Neuronal stem cell (in vitro differentiated cells): ENCODE measurements around the gene DCT.
"Not testable (repeated sequence)": the region's sequence is repeated elsewhere in the genome, so short reads cannot be mapped to it uniquely, and the experiment has no call there.

Source experiments
- DNase-seq: peaks from one replicate; pipeline ENCODE4 v3.0.0-alpha.2; 2013; ENCODE audit warnings: low spot score
- H2AFZ ChIP-seq: one replicate; pipeline ENCODE4 v1.6.1; 2013; ENCODE audit warnings: mild to moderate bottlenecking, low read length, inconsistent platforms
- H2AK5ac ChIP-seq: 2 replicates; pipeline ENCODE4 v1.6.1; 2013; ENCODE audit warnings: low read depth, mild to moderate bottlenecking, inconsistent platforms, low read length, moderate library complexity, mixed read lengths
- H2BK120ac ChIP-seq: 2 replicates; pipeline ENCODE4 v1.6.1; 2013; ENCODE audit warnings: low read depth, mild to moderate bottlenecking, inconsistent platforms, low read length, moderate library complexity, mixed read lengths
- H2BK12ac ChIP-seq: one replicate; pipeline ENCODE4 v1.6.1; 2013; ENCODE audit warnings: low read length, inconsistent platforms
- H2BK15ac ChIP-seq: 2 replicates; pipeline ENCODE4 v1.6.1; 2013; ENCODE audit warnings: mild to moderate bottlenecking, low read length, inconsistent platforms, mixed read lengths
- H2BK5ac ChIP-seq: one replicate; pipeline ENCODE4 v1.6.1; 2013; ENCODE audit warnings: inconsistent platforms, mild to moderate bottlenecking, low read length, moderate library complexity
- H3K14ac ChIP-seq: one replicate; pipeline ENCODE4 v1.6.1; 2013; ENCODE audit warnings: low read length, inconsistent platforms
- H3K18ac ChIP-seq: 2 replicates; pipeline ENCODE4 v1.6.1; 2013; ENCODE audit warnings: low read length, inconsistent platforms
- H3K23ac ChIP-seq: 2 replicates; pipeline ENCODE4 v1.6.1; 2013; ENCODE audit warnings: low read depth, mild to moderate bottlenecking, mixed read lengths, low read length, inconsistent platforms; ENCODE audit not compliant: poor library complexity
- H3K27ac ChIP-seq: replicated peaks from 3 replicates; pipeline ENCODE4 v1.5.1; 2013; ENCODE audit warnings: low read length, inconsistent platforms
- H3K27me3 ChIP-seq, 3 experiments: 2 replicates each; pipeline ENCODE4 v1.6.1; 2013; ENCODE audit warnings: low read length in 3 of 3, mild to moderate bottlenecking in 2 of 3, inconsistent platforms in 1 of 3, low read depth in 1 of 3, mixed read lengths in 1 of 3, moderate library complexity in 1 of 3; ENCODE audit not compliant: control insufficient read depth in 3 of 3, insufficient read depth in 3 of 3
- H3K36me3 ChIP-seq, 2 donors: replicated peaks in 1 of 2; 2 replicates each; pipeline ENCODE4 v1.6.1; 2013; ENCODE audit warnings: low read length in 2 of 2; ENCODE audit not compliant: control insufficient read depth in 2 of 2, insufficient read depth in 2 of 2
- H3K4ac ChIP-seq: 2 replicates; pipeline ENCODE4 v1.6.1; 2013; ENCODE audit warnings: inconsistent platforms, mild to moderate bottlenecking, low read length, moderate library complexity
- H3K4me1 ChIP-seq, 2 donors: 1 replicate in 1 of 2; 2 replicates in 1 of 2; pipeline ENCODE4 v1.6.1; 2013; ENCODE audit warnings: low read length in 2 of 2, low read depth in 1 of 2; ENCODE audit not compliant: control insufficient read depth in 2 of 2, insufficient read depth in 1 of 2
- H3K4me2 ChIP-seq: one replicate; pipeline ENCODE4 v1.6.1; 2013; ENCODE audit warnings: mild to moderate bottlenecking, low read length, inconsistent platforms; ENCODE audit not compliant: insufficient read depth, poor library complexity, severe bottlenecking
- H3K4me3 ChIP-seq, 2 donors: 2 replicates each; pipeline ENCODE4 v1.5.1; 2013; ENCODE audit warnings: low read length in 2 of 2, mild to moderate bottlenecking in 2 of 2, inconsistent platforms in 1 of 2, moderate library complexity in 1 of 2
- H3K79me1 ChIP-seq: one replicate; pipeline ENCODE4 v1.6.1; 2013; ENCODE audit warnings: low read depth, mild to moderate bottlenecking, inconsistent platforms, low read length, moderate library complexity
- H3K9ac ChIP-seq: one replicate; pipeline ENCODE4 v1.6.1; 2013; ENCODE audit warnings: mild to moderate bottlenecking, low read depth, low read length, inconsistent platforms; ENCODE audit not compliant: poor library complexity
- H3K9me3 ChIP-seq, 2 donors: replicated peaks in 1 of 2; 2 replicates each; pipeline versions ENCODE3 to v1.6.1; 2013; ENCODE audit warnings: low read length in 2 of 2, mild to moderate bottlenecking in 2 of 2, inconsistent platforms in 1 of 2, low read depth in 1 of 2, mixed read lengths in 1 of 2, moderate library complexity in 1 of 2; ENCODE audit not compliant: control insufficient read depth in 2 of 2, insufficient read depth in 1 of 2
- H4K8ac ChIP-seq: one replicate; pipeline ENCODE4 v1.6.1; 2013; ENCODE audit warnings: low read depth, mild to moderate bottlenecking, inconsistent platforms, low read length, moderate library complexity
- H4K91ac ChIP-seq: one replicate; pipeline ENCODE4 v1.6.1; 2013; ENCODE audit warnings: low read length, low read depth, mild to moderate bottlenecking, inconsistent platforms; ENCODE audit not compliant: poor library complexity
- WGBS, 2 donors: extraction: QIAGEN DNeasy Blood & Tissue Kit; methylation state at CpG; one replicate each; pipeline ENCODE4 v1.1.7; 2013; ENCODE audit warnings: missing lambda C conversion rate in 2 of 2, mixed read lengths in 1 of 2; ENCODE audit not compliant: insufficient read length in 2 of 2, insufficient replicate concordance in 1 of 2; ENCODE audit errors: extremely low coverage in 2 of 2; 5-methylcytosine and 5-hydroxymethylcytosine counted together

DCT gene

GRCh38 chr13:94513026-94513425 is 33.5 kb upstream of the DCT start:
- Histone ChIP-seq H4K8ac (no peak overlapping the region), H2BK15ac (no peak overlapping the region), H4K91ac (no peak overlapping the region), H3K9me3 (no peaks in the 10 kb centered on the region), H3K4me2 (no peak overlapping the region), H2BK120ac (no peak overlapping the region), H3K4me1 (peaks cover 3 to 5% of the 10 kb centered on the region in 2 donors), H2AK5ac (no peak overlapping the region), H3K4me3 (no peak overlapping the region), H2BK5ac (no peak overlapping the region), H2BK12ac (no peak overlapping the region), H3K18ac (no peak overlapping the region), H3K27me3 (no peaks in the 10 kb centered on the region), H3K36me3 (no peaks in the 10 kb centered on the region), H2AFZ (no peak overlapping the region), H3K27ac (no peak overlapping the region), H3K9ac (no peak overlapping the region), H3K14ac (no peak overlapping the region), H3K79me1 (no peaks in the 10 kb centered on the region), H3K23ac (no peak overlapping the region), H3K4ac (no peak overlapping the region)
- no CpG with 5 or more reads among the region's 5 CpGs for WGBS, 2 donors
- DNase-seq = no peak

- no peaks in the 10 kb centered on the region for H3K9me3 ChIP-seq
- no peaks in the 10 kb centered on the region for H3K27me3 ChIP-seq
- no peak overlapping the region for H3K9ac ChIP-seq
- H3K23ac ChIP-seq = no peak overlapping the region
- no peak overlapping the region for H3K4me2 ChIP-seq
- H3K4me1 ChIP-seq = peaks cover 0 to 5% of the 10 kb centered on the region in 2 donors
- H2BK5ac ChIP-seq = no peak overlapping the region
- no peak overlapping the region for H4K91ac ChIP-seq
- no peak overlapping the region for H2BK120ac ChIP-seq
- H3K79me1 ChIP-seq = no peaks in the 10 kb centered on the region
- H3K18ac ChIP-seq = no peak overlapping the region
- WGBS, 2 donors = no CpG with 5 or more reads among the region's 1 CpG
- no peaks in the 10 kb centered on the region for H3K36me3 ChIP-seq
- no peak overlapping the region for H2BK15ac ChIP-seq
- no peak overlapping the region for H2BK12ac ChIP-seq
- no peak for DNase-seq
- H2AK5ac ChIP-seq = no peak overlapping the region
- no peak overlapping the region for H3K4me3 ChIP-seq
- no peak overlapping the region for H2AFZ ChIP-seq
- H3K14ac ChIP-seq = no peak overlapping the region
- no peak overlapping the region for H4K8ac ChIP-seq
- H3K4ac ChIP-seq = no peak overlapping the region
- H3K27ac ChIP-seq = no peak overlapping the region
These were observed 26.2 kb upstream of the DCT start for GRCh38 chr13:94505730-94506129.

GRCh38 chr13:94503851-94504250 is 24.4 kb upstream of the DCT start:
- Histone ChIP-seq H2BK120ac (no peak overlapping the region), H3K79me1 (no peaks in the 10 kb centered on the region), H3K27me3 (no peaks in the 10 kb centered on the region), H3K4me2 (no peak overlapping the region), H3K27ac (no peak overlapping the region), H2AFZ (no peak overlapping the region), H3K9ac (no peak overlapping the region), H4K91ac (no peak overlapping the region), H3K23ac (no peak overlapping the region), H3K9me3 (no peaks in the 10 kb centered on the region), H3K4ac (no peak overlapping the region), H3K18ac (no peak overlapping the region), H2BK12ac (no peak overlapping the region), H3K4me3 (no peak overlapping the region), H3K36me3 (no peaks in the 10 kb centered on the region), H2BK15ac (no peak overlapping the region), H3K4me1 (peaks cover 0 to 3% of the 10 kb centered on the region in 2 donors), H3K14ac (no peak overlapping the region), H2BK5ac (no peak overlapping the region), H2AK5ac (no peak overlapping the region), H4K8ac (no peak overlapping the region)
- no peak for DNase-seq

GRCh38 chr13:94498831-94499230 is 19.3 kb upstream of the DCT start:
- H3K27ac ChIP-seq, DNase-seq, H3K23ac ChIP-seq, H3K4ac ChIP-seq, H3K18ac ChIP-seq, H3K27me3 ChIP-seq, H2AFZ ChIP-seq, H3K14ac ChIP-seq, H3K4me3 ChIP-seq, H2AK5ac ChIP-seq, H3K4me1 ChIP-seq, H4K8ac ChIP-seq, H2BK12ac ChIP-seq, H4K91ac ChIP-seq, H2BK5ac ChIP-seq, H3K36me3 ChIP-seq, H2BK120ac ChIP-seq, H3K4me2 ChIP-seq, H3K9me3 ChIP-seq, H3K9ac ChIP-seq, H3K79me1 ChIP-seq, H2BK15ac ChIP-seq: not testable (repeated sequence)
- no CpG with 5 or more reads among the region's 4 CpGs for WGBS, 2 donors
